ENCODE measurements around the gene CYP4B1. TPM values are rescaled to one million over a fixed set of nuclear protein-coding genes. Genes with fewer than 3 reads are reported as not detected.

The CYP4B1 gene
- total and polyA plus RNA-seq, 11 donors = 1.5 to 103 (median 10.0) TPM; not detected in 1

- intact Hi-C loops (cut with DNase I) = no loop called here
- no peak for TF ChIP-seq POLR2A (IDR thresholded peaks at IDR 0.05)
- TF ChIP-seq, protein P1, sequence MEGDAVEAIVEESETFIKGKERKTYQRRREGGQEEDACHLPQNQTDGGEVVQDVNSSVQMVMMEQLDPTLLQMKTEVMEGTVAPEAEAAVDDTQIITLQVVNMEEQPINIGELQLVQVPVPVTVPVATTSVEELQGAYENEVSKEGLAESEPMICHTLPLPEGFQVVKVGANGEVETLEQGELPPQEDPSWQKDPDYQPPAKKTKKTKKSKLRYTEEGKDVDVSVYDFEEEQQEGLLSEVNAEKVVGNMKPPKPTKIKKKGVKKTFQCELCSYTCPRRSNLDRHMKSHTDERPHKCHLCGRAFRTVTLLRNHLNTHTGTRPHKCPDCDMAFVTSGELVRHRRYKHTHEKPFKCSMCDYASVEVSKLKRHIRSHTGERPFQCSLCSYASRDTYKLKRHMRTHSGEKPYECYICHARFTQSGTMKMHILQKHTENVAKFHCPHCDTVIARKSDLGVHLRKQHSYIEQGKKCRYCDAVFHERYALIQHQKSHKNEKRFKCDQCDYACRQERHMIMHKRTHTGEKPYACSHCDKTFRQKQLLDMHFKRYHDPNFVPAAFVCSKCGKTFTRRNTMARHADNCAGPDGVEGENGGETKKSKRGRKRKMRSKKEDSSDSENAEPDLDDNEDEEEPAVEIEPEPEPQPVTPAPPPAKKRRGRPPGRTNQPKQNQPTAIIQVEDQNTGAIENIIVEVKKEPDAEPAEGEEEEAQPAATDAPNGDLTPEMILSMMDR (IDR thresholded peaks at IDR 0.05) = no peak
- no peak for ATAC-seq
Observed at GRCh38 chr1:46761740-46762139, 37.1 kb upstream of the CYP4B1 start.

DNA sequence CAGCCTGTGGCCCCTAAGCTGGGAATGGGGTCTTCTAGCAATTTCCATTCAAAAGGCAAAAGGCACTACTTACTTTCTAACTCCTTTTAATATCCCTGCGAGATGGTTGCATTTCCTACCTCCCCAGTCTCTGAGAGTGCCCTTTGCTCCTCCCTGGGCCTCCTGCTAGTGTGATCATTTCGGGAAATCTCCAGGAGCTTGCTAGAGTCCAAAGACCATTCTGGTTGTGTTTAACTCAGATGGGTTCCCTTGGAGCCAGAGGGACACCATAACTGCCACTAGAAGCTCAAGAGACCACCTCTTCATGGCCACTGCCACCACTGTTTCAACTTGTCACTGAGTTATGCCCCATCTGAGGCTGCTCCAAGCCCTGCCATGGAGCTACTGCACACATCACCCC is 34.4 kb upstream of the CYP4B1 start:
- Histone ChIP-seq H3K27me3 (peaks cover 0 to 6% (median 0%) of the 10 kb centered on the region in 9 donors), H3K4me3 (no peak overlapping the region), H3K9me3 (peaks cover 0 to 12% (median 0%) of the 10 kb centered on the region in 12 donors), H3K4me1 (no peaks in the 10 kb centered on the region), H3K27ac (no peak overlapping the region), H3K36me3 (no peaks in the 10 kb centered on the region)
- DNase-seq = no peak
- 69 to 93% (median 79%) methylated on average over 2 of the region's 2 CpGs for WGBS, 4 donors
- TF ChIP-seq, protein P1 (IDR thresholded peaks at IDR 0.05) = no peak
- TF ChIP-seq POLR2A (IDR thresholded peaks at IDR 0.05) = no peak
- no peak for ATAC-seq
- intact Hi-C loops (cut with DNase I) = no loop called here

More at GRCh38 chr1:46761740-46762139, 37.1 kb upstream of the CYP4B1 start:
- Histone ChIP-seq H3K4me1 (no peaks in the 10 kb centered on the region), H3K9me3 (peaks cover 0 to 7% (median 0%) of the 10 kb centered on the region in 12 donors), H3K4me3 (no peak overlapping the region), H3K36me3 (no peaks in the 10 kb centered on the region), H3K27ac (no peak overlapping the region), H3K27me3 (peaks cover 0 to 6% (median 0%) of the 10 kb centered on the region in 9 donors)
- DNase-seq = no peak

DNA sequence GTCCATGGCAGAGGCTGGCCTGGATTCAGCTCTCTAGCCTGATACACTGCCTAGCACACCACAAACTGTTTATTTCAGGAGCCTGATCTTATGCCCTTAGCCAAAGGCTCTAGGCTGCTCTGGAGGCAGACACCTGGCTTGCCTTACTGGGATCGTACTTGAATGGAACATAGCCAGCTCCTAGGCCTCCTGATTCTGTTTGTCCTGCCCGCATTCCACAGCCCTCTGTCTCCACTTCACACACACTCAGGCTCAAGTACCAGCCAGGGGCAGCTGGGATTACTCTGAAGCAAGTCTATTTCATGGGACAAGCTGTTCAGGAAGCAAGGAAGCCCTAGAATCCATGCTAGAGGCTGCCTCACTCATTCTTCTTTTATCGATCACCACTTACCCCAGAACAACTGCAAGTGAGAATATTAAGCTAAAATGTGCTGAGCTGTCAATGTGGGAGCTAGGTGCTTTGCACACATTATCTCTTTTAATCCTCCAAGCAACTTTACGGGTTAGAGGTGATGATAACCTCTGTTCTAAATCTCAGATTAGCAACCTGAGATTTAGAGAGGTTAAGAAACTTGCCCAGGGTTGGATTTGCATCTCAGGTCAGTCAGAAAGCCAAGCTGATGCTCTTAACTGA is 31.1 kb upstream of the CYP4B1 start:
- Histone ChIP-seq H3K4me1 (no peaks in the 10 kb centered on the region), H3K4me3 (no peak overlapping the region), H3K9me3 (peaks cover 0 to 40% (median 24%) of the 10 kb centered on the region in 12 donors), H3K27me3 (peaks cover 0 to 6% (median 0%) of the 10 kb centered on the region in 9 donors), H3K27ac (no peak overlapping the region), H3K36me3 (no peaks in the 10 kb centered on the region)
- ATAC-seq (peak; percentile 57 to 88 (median 78)), DNase-seq (peak in 1 of 5 donors; percentile 63)
- intact Hi-C loops (cut with DNase I) = no loop called here
- WGBS, 4 donors = 39 to 48% (median 45%) methylated on average over 4 of the region's 4 CpGs
- TF ChIP-seq, protein P1 (IDR thresholded peaks at IDR 0.05) = no peak
- TF ChIP-seq POLR2A (IDR thresholded peaks at IDR 0.05) = no peak

DNA sequence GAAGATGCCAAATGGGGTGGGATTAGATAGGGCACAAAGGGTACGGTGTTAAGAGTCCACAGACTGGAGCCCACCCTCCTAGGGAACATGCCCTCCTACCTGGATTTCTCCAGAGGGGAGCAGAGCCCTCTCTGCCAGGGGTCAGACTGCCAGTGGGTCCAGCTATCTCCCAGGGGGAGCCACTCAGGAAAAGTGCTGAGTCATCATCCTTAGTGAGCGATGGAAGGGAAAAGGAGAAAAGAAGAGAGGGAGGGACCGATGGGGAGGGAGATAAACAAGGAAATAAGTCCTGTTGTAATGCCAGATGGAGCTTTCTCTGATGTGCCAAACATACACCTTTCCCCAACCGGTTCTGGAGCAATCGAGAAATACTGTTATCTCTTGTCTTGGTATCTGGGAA is 30.4 kb upstream of the CYP4B1 start:
- TF ChIP-seq POLR2A (IDR thresholded peaks at IDR 0.05) = no peak
- TF ChIP-seq, protein P1 (IDR thresholded peaks at IDR 0.05) = no peak
- ATAC-seq = no peak
- no peak for DNase-seq

More for the DNA sequence above, 30.4 kb upstream of the CYP4B1 start:
- WGBS, 4 donors = 77 to 93% (median 87%) methylated on average over 5 of the region's 5 CpGs
- intact Hi-C loops (cut with DNase I) = no loop called here
- Histone ChIP-seq H3K36me3 (no peaks in the 10 kb centered on the region), H3K27ac (no peak overlapping the region), H3K4me3 (no peak overlapping the region), H3K4me1 (no peaks in the 10 kb centered on the region), H3K9me3 (peaks cover 0 to 44% (median 24%) of the 10 kb centered on the region in 12 donors), H3K27me3 (peaks cover 0 to 6% (median 0%) of the 10 kb centered on the region in 9 donors)

All from heart left ventricle (tissue), 16 donors.